Measurements from ENCODE around the gene AFM. TPM values are rescaled to one million over a fixed set of nuclear protein-coding genes. Genes with fewer than 3 reads are reported as not detected.
A peak's percentile ranks its signal among the peaks of the same experiment; 100 is the strongest.

The AFM gene
- total and polyA plus RNA-seq, 8 donors, result 0.17 TPM; not detected in 7

- H3K27me3 ChIP-seq, result no peaks in the 10 kb centered on the region
- H3K4me3 ChIP-seq, result no peak overlapping the region
- DNase-seq, result no peak
- no peaks in the 10 kb centered on the region for H3K4me1 ChIP-seq
- no peak overlapping the region for H3K27ac ChIP-seq
- H3K9me3 ChIP-seq, result no peaks in the 10 kb centered on the region
- intact Hi-C loops (cut with DNase I), result no loop called here
- TF ChIP-seq CTCF (IDR thresholded peaks at IDR 0.05), result no peak
- peak; percentile 51 for ATAC-seq
- H3K36me3 ChIP-seq, result no peaks in the 10 kb centered on the region
These were observed 31.0 kb upstream of the AFM start for GRCh38 chr4:73450398-73451004.

- H3K4me3 ChIP-seq, result no peak overlapping the region
- H3K36me3 ChIP-seq, result no peaks in the 10 kb centered on the region
- DNase-seq (no peak), ATAC-seq (no peak)
- no peak overlapping the region for H3K27ac ChIP-seq
- no peaks in the 10 kb centered on the region for H3K9me3 ChIP-seq
- no peak for TF ChIP-seq CTCF (IDR thresholded peaks at IDR 0.05)
- no peaks in the 10 kb centered on the region for H3K4me1 ChIP-seq
- intact Hi-C loops (cut with DNase I), result no loop called here
- H3K27me3 ChIP-seq, result no peaks in the 10 kb centered on the region
These were observed 30.1 kb upstream of the AFM start for GRCh38 chr4:73451404-73451803.

GRCh38 chr4:73451981-73452747 lies 29.4 kb upstream of the AFM start:
- Histone ChIP-seq H3K4me1 (no peaks in the 10 kb centered on the region), H3K4me3 (no peak overlapping the region), H3K27me3 (no peaks in the 10 kb centered on the region), H3K36me3 (no peaks in the 10 kb centered on the region), H3K9me3 (no peaks in the 10 kb centered on the region), H3K27ac (no peak overlapping the region)
- TF ChIP-seq CTCF (IDR thresholded peaks at IDR 0.05), result no peak
- no peak for DNase-seq
- intact Hi-C loops (cut with DNase I), result no loop called here
- ATAC-seq, result no peak

GRCh38 chr4:73452953-73453700 lies 28.4 kb upstream of the AFM start:
- no peak overlapping the region for H3K4me3 ChIP-seq
- intact Hi-C loops (cut with DNase I), result no loop called here
- H3K27me3 ChIP-seq, result no peaks in the 10 kb centered on the region
- no peak for DNase-seq
- H3K27ac ChIP-seq, result no peak overlapping the region
- no peaks in the 10 kb centered on the region for H3K36me3 ChIP-seq
- ATAC-seq, result no peak
- no peak for TF ChIP-seq CTCF (IDR thresholded peaks at IDR 0.05)
- no peaks in the 10 kb centered on the region for H3K4me1 ChIP-seq
- H3K9me3 ChIP-seq, result no peaks in the 10 kb centered on the region

GRCh38 chr4:73453701-73454005 lies 27.9 kb upstream of the AFM start:
- H3K27ac ChIP-seq, result no peak overlapping the region
- H3K36me3 ChIP-seq, result no peaks in the 10 kb centered on the region
- ATAC-seq (no peak), DNase-seq (no peak)
- TF ChIP-seq CTCF (IDR thresholded peaks at IDR 0.05), result no peak
- H3K4me1 ChIP-seq, result no peaks in the 10 kb centered on the region
- H3K27me3 ChIP-seq, result no peaks in the 10 kb centered on the region
- H3K9me3 ChIP-seq, result no peaks in the 10 kb centered on the region
- H3K4me3 ChIP-seq, result no peak overlapping the region
- intact Hi-C loops (cut with DNase I), result no loop called here

Measured in left lung (tissue), 10 donors.